ENCODE measurements around the gene C20orf141.

C20orf141 gene

DNA sequence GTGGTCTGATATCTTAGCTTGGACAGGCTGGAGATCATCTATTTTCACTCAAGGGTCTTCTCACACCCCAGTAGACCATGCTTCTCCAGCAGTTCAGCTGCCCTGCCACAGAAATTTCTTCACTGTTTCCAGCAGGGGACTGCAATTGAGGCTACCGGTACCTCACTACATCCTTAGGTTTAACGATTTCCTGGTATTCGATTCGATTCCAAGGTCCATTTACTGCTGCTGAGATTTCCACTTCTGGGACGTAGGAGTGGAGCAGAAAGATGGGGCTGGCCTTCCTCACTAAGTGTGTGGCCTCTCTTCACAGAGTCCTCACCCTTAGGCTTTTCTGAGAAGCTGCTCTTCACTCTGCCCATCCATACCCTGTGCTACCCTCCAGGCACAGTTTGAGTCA, 31.9 kb downstream of the C20orf141 start:
- DNase-seq (ENCODE audit: low read depth, low spot score), result no peak

DNA sequence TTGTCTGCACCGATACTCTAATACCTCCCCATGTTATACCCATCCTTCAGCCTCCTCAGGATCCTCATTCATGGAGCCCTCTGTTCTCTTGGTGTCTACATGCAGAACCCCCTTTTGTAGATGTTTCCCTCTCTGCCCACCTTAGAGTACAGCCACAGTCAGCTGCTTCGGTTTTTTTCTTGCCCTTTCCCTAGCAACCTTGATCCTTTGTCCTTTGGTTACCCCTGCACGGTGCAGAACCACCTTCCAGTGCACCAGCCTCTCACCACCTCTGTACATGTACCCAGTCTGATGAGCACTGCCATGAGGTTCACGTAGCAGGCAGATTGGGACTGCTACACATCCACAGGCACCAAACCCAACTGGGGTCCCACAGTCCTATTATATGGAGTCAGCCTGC, 33.0 kb downstream of the C20orf141 start:
- DNase-seq (ENCODE audit: low read depth, low spot score), result no peak

DNA sequence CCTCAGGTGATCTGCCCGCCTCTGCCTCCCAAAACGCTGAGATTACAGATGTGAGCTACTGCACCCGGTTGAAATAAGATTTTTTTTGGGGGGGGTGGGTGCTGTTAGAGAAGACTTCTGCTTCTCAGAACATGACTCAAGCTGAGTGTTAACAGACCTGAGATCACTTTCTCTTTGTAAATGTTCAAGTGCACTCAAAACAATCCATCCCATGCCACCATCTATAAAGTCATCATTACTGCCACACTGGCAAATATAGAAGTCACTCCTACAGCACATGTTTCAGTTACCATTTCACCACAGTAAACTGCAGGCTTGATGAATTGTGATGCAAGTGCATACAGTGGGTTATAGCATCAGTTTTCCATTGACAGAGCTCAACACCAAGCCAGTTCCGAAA, 34.7 kb downstream of the C20orf141 start:
- no peak for DNase-seq (ENCODE audit: low read depth, low spot score)

DNA sequence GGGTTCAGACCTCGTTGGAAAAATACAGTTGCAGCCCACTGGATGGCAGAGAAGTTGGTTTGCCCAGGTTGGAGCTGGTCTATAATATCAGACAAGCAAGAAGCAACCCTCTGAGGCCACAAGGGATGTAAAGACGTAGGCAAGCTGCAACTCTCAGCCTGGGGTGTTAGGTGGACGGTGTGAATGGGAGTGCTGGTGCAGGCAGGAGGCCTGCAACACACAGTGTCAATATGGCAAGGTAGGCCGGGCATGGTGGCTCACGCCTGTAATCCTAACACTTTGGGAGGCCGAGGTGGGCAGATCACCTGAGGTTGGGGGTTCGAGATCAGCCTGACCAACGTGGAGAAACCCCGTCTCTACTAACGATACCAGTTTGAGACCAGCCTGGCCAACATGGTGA, 36.3 kb downstream of the C20orf141 start:
- no peak for DNase-seq (ENCODE audit: low read depth, low spot score)

DNA sequence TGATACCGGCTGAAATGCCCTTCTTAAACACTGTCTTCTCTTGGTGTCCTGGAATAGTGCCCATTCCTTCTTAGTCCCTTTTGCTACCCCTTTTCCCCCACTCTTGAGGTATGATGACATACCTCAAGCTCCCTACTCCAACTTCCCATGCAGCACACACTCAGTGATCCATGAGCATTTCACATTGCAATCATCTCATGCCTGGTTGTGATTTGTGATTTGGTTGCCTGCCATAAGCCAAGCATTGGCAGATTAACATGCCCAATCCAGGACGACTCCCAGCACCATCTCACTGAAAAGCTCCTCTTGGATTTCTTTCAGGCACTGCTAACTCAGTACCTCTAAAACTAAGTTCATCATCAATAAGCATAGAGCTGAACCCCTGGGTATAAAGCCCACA, 43.8 kb downstream of the C20orf141 start:
- no peak for DNase-seq (ENCODE audit: low read depth, low spot score)

DNA sequence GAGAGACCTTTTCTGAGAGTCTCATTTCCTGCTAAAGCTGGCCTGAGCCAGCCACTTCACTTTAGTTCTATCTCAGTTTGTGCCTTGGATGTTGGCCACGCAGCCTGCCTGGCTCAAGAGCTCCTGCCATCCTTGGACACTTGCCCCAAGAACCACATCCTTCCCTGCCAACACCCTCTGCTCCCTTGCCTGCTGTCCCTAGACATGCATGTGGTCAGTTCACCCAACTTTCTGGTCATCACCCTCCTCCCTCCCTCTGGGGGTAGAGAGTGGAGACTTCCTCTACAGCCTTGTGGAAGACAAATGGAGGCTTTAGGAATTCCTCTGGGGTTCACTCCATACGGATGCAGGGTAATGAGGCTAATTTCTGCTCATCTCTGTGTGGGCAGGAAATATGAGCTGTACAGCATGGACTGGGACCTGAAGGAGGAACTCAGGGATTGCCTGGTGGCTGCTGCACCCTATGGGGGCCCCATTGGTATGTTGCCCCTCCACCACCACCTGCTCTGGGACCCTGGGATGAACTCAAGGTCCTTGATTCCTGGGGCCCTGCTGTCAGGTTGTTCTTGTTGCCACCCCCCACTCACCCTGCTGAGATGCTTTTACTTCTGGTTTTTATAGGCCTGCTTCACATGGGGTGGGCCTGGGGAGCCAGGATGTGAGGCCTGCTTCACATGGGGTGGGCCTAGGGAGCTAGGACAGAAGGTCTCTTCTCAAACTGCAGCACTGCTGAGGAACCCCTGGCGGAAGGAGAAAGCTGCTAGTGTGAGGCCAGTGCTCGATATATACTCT, 44.7 kb downstream of the C20orf141 start:
- no peak for DNase-seq (ENCODE audit: low read depth, low spot score)

DNA sequence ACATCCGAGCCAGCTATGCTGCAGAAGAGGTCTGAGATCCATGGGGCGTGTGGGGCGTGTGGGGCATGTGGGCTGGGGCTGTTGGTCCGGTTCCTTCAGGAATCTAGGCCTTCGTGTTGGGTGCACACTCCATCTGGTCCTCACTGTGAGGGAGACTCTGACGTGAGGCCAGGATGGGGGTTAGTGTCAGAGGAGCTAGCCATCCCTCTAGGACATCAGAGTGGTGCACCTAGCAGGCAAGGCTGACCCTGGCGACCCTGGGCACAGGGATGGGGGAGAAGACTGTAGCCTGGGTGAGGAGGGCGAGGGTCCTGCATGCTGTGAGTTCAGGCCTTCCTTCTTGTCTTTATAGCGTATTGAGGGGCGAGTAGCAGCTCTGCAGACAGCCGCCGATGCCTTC, 49.8 kb downstream of the C20orf141 start:
- no peak for DNase-seq (ENCODE audit: low read depth, low spot score)

DNA sequence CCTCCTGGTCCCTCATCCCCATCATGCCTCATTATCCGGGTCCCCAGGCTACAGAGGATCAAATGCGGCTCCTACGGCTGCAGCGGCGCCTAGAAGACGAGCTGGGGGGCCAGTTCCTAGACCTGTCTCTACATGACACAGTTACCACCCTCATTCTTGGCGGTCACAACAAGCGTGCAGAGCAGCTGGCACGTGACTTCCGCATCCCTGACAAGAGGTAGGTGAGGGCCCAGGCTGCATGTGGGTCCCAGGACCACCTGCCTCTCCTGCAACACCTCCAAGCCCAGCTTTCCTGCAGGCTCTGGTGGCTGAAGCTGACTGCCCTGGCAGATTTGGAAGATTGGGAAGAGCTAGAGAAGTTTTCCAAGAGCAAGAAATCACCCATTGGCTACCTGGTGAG, 50.3 kb downstream of the C20orf141 start:
- no peak for DNase-seq (ENCODE audit: low read depth, low spot score)
